Common myeloid progenitor, CD34-positive (primary cell): ENCODE data around the gene GATAD2A. TPM values are rescaled to one million over a fixed set of nuclear protein-coding genes. Genes with fewer than 3 reads are reported as not detected.

ENCODE experiments used
- CTCF ChIA-PET: fragments of 350-600 bp; sonication (Branson Sonifier 250); formaldehyde crosslinking; loops from one replicate; lab custom pipeline; 2021; ENCODE audit warnings: antibody characterized with exemption; lab: Charles Lee
- POLR2A ChIA-PET: fragments of 350-600 bp; sonication (Branson Sonifier 250); formaldehyde crosslinking; loops from one replicate; lab custom pipeline; 2021; ENCODE audit warnings: antibody characterized with exemption; lab: Charles Lee
- DNase-seq, 3 donors: peaks; one replicate each; pipeline versions ENCODE4 v3.0.0 to v3.0.0-alpha.2; 2013
- H3K27ac ChIP-seq, 2 experiments: 1 replicate in 1 of 2; 2 replicates in 1 of 2; pipeline ENCODE4 v1.7.0; 2013; ENCODE audit warnings: inconsistent platforms in 2 of 2, low read length in 2 of 2, mild to moderate bottlenecking in 2 of 2, low read depth in 1 of 2, moderate library complexity in 1 of 2; ENCODE audit not compliant: severe bottlenecking in 2 of 2, insufficient read depth in 1 of 2, poor library complexity in 1 of 2
- H3K27me3 ChIP-seq, 5 experiments: replicated peaks in 2 of 5; 1 replicate in 3 of 5; 2 replicates in 2 of 5; pipeline versions ENCODE4 v1.6.1 to v1.7.0; 2013; ENCODE audit warnings: low read length in 4 of 5, mild to moderate bottlenecking in 2 of 5, moderate library complexity in 2 of 5, inconsistent platforms in 1 of 5; ENCODE audit not compliant: insufficient read depth in 5 of 5, control insufficient read depth in 4 of 5
- H3K36me3 ChIP-seq, 4 experiments: 1 replicate in 2 of 4; 2 replicates in 2 of 4; pipeline versions ENCODE4 v1.6.1 to v1.7.0; 2013; ENCODE audit warnings: low read length in 3 of 4, control low read depth in 1 of 4, mild to moderate bottlenecking in 1 of 4; ENCODE audit not compliant: control insufficient read depth in 4 of 4, insufficient read depth in 4 of 4
- H3K4me1 ChIP-seq, 4 experiments: 1 replicate in 3 of 4; 2 replicates in 1 of 4; pipeline versions ENCODE4 v1.6.1 to v1.7.1; 2013; ENCODE audit warnings: low read length in 3 of 4, mild to moderate bottlenecking in 3 of 4, control low read depth in 1 of 4, inconsistent platforms in 1 of 4, moderate library complexity in 1 of 4; ENCODE audit not compliant: control insufficient read depth in 4 of 4, insufficient read depth in 4 of 4; ENCODE audit errors: control extremely low read depth in 1 of 4
- H3K4me3 ChIP-seq, 7 experiments: 1 replicate in 4 of 7; 2 replicates in 3 of 7; pipeline versions ENCODE4 v1.5.1 to v1.7.0; 2013; ENCODE audit warnings: mild to moderate bottlenecking in 7 of 7, low read length in 6 of 7, moderate library complexity in 6 of 7, inconsistent platforms in 2 of 7, low read depth in 2 of 7, control low read depth in 1 of 7; ENCODE audit not compliant: insufficient read depth in 4 of 7, control insufficient read depth in 1 of 7; ENCODE audit errors: extremely low read depth in 1 of 7
- H3K9me3 ChIP-seq, 5 experiments: 1 replicate in 4 of 5; 2 replicates in 1 of 5; pipeline versions ENCODE4 v1.6.1 to v1.7.1; 2013; ENCODE audit warnings: low read length in 4 of 5, mild to moderate bottlenecking in 2 of 5, inconsistent platforms in 1 of 5, low read depth in 1 of 5, moderate library complexity in 1 of 5; ENCODE audit not compliant: control insufficient read depth in 4 of 5, insufficient read depth in 2 of 5; ENCODE audit errors: control extremely low read depth in 1 of 5
- WGBS: methylation state at CpG from one replicate; pipeline ENCODE4 v1.1.5; 2013; ENCODE audit not compliant: insufficient coverage; 5-methylcytosine and 5-hydroxymethylcytosine counted together
- polyA plus RNA-seq: library from polyadenylated mRNA; unstranded; fragments of 120-200 nt; gene quantifications from one replicate; pipeline ENCODE4 v1.2.1, GENCODE V29; 2013

The GATAD2A gene
- polyA plus RNA-seq, result 31.9 TPM

GRCh38 chr19:19404879-19405860, at the start of gene GATAD2A:
TSS of gene GATAD2A (plus strand) at chr19:19405675. CDS start at chr19:19465346, 59,671 bp downstream.
- ChIA-PET POLR2A (interaction anchor here (0.6 to 1.4 kb wide), 5 partner anchors 11 to 82 kb away, joined by 3 to 10 read pairs (median 3); no protein-coding TSS in a partner anchor), CTCF (interaction anchor here (0.9 to 1.5 kb wide), 15 partner anchors 11 to 85 kb away, joined by 3 to 12 read pairs (median 5); no protein-coding TSS in a partner anchor)
- Histone ChIP-seq H3K9me3 (no peaks in the 10 kb centered on the region), H3K4me3 (peak within 1 kb of the TSS; percentile 61 to 85 (median 78)), H3K4me1 (peaks cover 14 to 63% (median 35%) of the 10 kb centered on the region in 4 experiments), H3K36me3 (peaks cover 0 to 2% (median 0%) of the 10 kb centered on the region in 4 experiments), H3K27ac (peak within 1 kb of the TSS; percentile 20 to 81), H3K27me3 (no peaks in the 10 kb centered on the region)
- under 1% methylated on average over 88 of the region's 90 CpGs for WGBS
- DNase-seq, result peak; percentile 88 to 92 (median 88)

GRCh38 chr19:19356500-19356899, 49.0 kb upstream of the GATAD2A start:
- ChIA-PET POLR2A (no interaction called here), CTCF (interaction anchor here (0.9 to 1.4 kb wide), 2 partner anchors 133 to 134 kb away, joined by 3 to 4 read pairs; no protein-coding TSS in a partner anchor)
- no peaks in the 10 kb centered on the region for H3K27me3 ChIP-seq
- 90% methylated on average over 7 of the region's 11 CpGs for WGBS
- no peak overlapping the region for H3K4me3 ChIP-seq
- no peaks in the 10 kb centered on the region for H3K9me3 ChIP-seq
- DNase-seq, result no peak
- peaks cover 8 to 65% (median 37%) of the 10 kb centered on the region in 4 experiments for H3K36me3 ChIP-seq
- H3K4me1 ChIP-seq, result peaks cover 0 to 4% (median 0%) of the 10 kb centered on the region in 4 experiments
- no peak overlapping the region for H3K27ac ChIP-seq

- POLR2A ChIA-PET, result no interaction called here
- no peak for DNase-seq
- CTCF ChIA-PET, result interaction anchor here (0.9 to 1.4 kb wide), 2 partner anchors 132 to 133 kb away, joined by 3 to 4 read pairs; no protein-coding TSS in a partner anchor
- Histone ChIP-seq H3K27ac (no peak overlapping the region), H3K4me3 (no peak overlapping the region), H3K9me3 (no peaks in the 10 kb centered on the region), H3K27me3 (no peaks in the 10 kb centered on the region), H3K36me3 (peaks cover 8 to 61% (median 35%) of the 10 kb centered on the region in 4 experiments), H3K4me1 (peaks cover 0 to 4% (median 0%) of the 10 kb centered on the region in 4 experiments)
- 99% methylated on average over 12 of the region's 13 CpGs for WGBS
Measured at GRCh38 chr19:19356901-19357566, 48.4 kb upstream of the GATAD2A start.

- H3K9me3 ChIP-seq, result no peaks in the 10 kb centered on the region
- H3K36me3 ChIP-seq, result peaks cover 3 to 20% (median 9%) of the 10 kb centered on the region in 4 experiments
- H3K27ac ChIP-seq, result no peak overlapping the region
- DNase-seq, result peak; percentile 79 to 89 (median 84)
- CTCF ChIA-PET, result interaction anchor here (1.0 to 10.6 kb wide), 6 partner anchors 10 to 128 kb away, joined by 3 to 174 read pairs (median 6); partner anchors contain the start of gene GATAD2A
- no peak overlapping the region for H3K4me3 ChIP-seq
- 26% methylated on average over 12 of the region's 14 CpGs for WGBS
- H3K27me3 ChIP-seq, result no peaks in the 10 kb centered on the region
- POLR2A ChIA-PET, result no interaction called here
- H3K4me1 ChIP-seq, result peaks cover 4 to 13% (median 7%) of the 10 kb centered on the region in 4 experiments
Measured at GRCh38 chr19:19361075-19361594, 44.3 kb upstream of the GATAD2A start.

GRCh38 chr19:19362075-19362474, 43.4 kb upstream of the GATAD2A start:
- Histone ChIP-seq H3K27ac (no peak overlapping the region), H3K4me3 (no peak overlapping the region), H3K27me3 (no peaks in the 10 kb centered on the region), H3K9me3 (no peaks in the 10 kb centered on the region), H3K36me3 (peaks cover 0 to 10% (median 4%) of the 10 kb centered on the region in 4 experiments), H3K4me1 (peaks cover 4 to 18% (median 11%) of the 10 kb centered on the region in 4 experiments)
- ChIA-PET POLR2A (no interaction called here), CTCF (interaction anchor here (0.9 to 10.6 kb wide), 10 partner anchors 9 to 127 kb away, joined by 3 to 174 read pairs (median 5); partner anchors contain the start of gene GATAD2A)
- 96% methylated on average over 3 of the region's 4 CpGs for WGBS
- no peak for DNase-seq
